ENCODE results near the gene PGA4.
"Not testable (repeated sequence)": the region's sequence is repeated elsewhere in the genome, so short reads cannot be mapped to it uniquely, and the experiment has no call there.

- TF ChIP-seq ARNTL (CRISPR knock-in tag; IDR thresholded peaks at IDR 0.05; ENCODE audit: borderline replicate concordance, low read depth); PATZ1 (CRISPR knock-in tag; IDR thresholded peaks at IDR 0.05; ENCODE audit: borderline replicate concordance); RARB (CRISPR knock-in tag; IDR thresholded peaks at IDR 0.05); PPARA (CRISPR knock-in tag; IDR thresholded peaks at IDR 0.05; ENCODE audit: borderline replicate concordance); ISL1 (CRISPR knock-in tag; IDR thresholded peaks at IDR 0.05); ESRRG (CRISPR knock-in tag; IDR thresholded peaks at IDR 0.05); BACH2 (CRISPR knock-in tag; IDR thresholded peaks at IDR 0.05; ENCODE audit: borderline replicate concordance): not testable (repeated sequence)
- TF ChIP-seq, protein P1, sequence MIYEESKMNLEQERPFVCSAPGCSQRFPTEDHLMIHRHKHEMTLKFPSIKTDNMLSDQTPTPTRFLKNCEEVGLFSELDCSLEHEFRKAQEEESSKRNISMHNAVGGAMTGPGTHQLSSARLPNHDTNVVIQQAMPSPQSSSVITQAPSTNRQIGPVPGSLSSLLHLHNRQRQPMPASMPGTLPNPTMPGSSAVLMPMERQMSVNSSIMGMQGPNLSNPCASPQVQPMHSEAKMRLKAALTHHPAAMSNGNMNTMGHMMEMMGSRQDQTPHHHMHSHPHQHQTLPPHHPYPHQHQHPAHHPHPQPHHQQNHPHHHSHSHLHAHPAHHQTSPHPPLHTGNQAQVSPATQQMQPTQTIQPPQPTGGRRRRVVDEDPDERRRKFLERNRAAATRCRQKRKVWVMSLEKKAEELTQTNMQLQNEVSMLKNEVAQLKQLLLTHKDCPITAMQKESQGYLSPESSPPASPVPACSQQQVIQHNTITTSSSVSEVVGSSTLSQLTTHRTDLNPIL (CRISPR knock-in tag; IDR thresholded peaks at IDR 0.05; ENCODE audit: low read depth) = not testable (repeated sequence)
Measured at GRCh38 chr11:61231585-61231984, 9.4 kb downstream of the PGA4 start.
